Measurements from ENCODE around the gene KISS1. TPM values are rescaled to one million over a fixed set of nuclear protein-coding genes. Genes with fewer than 3 reads are reported as not detected.

KISS1 gene
- total and polyA plus RNA-seq, 8 donors, result 0.69 to 5.2 (median 4.0) TPM; not detected in 4

DNA sequence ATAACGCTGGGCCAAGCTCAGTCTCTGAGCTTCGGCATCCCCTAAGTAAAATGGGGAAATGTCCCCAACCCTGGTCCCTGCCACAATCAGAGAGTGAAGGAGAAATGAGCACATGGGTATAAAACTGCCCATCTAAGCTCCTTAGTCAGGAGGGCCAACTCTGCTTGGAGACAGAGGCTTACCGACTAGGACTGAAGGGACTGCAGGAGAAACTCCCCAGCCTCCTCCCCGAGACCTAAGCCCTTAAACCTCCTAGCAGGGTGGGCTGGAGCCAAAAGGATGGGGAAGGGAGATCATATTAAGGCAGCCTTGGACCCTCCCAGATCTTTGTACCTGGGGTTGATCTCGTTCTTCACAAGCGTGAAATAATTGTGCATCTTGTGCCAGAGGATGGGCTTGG is 50.0 kb downstream of the KISS1 start:
- 93 to 94% methylated on average over 6 of the region's 6 CpGs for WGBS, 2 donors
- peaks cover 0 to 4% (median 0%) of the 10 kb centered on the region in 3 donors for H3K4me1 ChIP-seq
- FAIRE-seq (no peak), DNase-seq (no peak), ATAC-seq (no peak)
- intact Hi-C loops (cut with DNase I), result no loop called here
- H3K36me3 ChIP-seq, result no peaks in the 10 kb centered on the region
- H3K27me3 ChIP-seq, result no peaks in the 10 kb centered on the region
- no peak overlapping the region for H3K27ac ChIP-seq
- H3K9me3 ChIP-seq, result no peaks in the 10 kb centered on the region
- TF ChIP-seq, protein P1, sequence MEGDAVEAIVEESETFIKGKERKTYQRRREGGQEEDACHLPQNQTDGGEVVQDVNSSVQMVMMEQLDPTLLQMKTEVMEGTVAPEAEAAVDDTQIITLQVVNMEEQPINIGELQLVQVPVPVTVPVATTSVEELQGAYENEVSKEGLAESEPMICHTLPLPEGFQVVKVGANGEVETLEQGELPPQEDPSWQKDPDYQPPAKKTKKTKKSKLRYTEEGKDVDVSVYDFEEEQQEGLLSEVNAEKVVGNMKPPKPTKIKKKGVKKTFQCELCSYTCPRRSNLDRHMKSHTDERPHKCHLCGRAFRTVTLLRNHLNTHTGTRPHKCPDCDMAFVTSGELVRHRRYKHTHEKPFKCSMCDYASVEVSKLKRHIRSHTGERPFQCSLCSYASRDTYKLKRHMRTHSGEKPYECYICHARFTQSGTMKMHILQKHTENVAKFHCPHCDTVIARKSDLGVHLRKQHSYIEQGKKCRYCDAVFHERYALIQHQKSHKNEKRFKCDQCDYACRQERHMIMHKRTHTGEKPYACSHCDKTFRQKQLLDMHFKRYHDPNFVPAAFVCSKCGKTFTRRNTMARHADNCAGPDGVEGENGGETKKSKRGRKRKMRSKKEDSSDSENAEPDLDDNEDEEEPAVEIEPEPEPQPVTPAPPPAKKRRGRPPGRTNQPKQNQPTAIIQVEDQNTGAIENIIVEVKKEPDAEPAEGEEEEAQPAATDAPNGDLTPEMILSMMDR (IDR thresholded peaks at IDR 0.05), result no peak
- H3K4me3 ChIP-seq, result no peak overlapping the region

- H3K36me3 ChIP-seq, result no peaks in the 10 kb centered on the region
- intact Hi-C loops (cut with DNase I), result no loop called here
- no peaks in the 10 kb centered on the region for H3K27me3 ChIP-seq
- 53 to 65% methylated on average over 4 of the region's 4 CpGs for WGBS, 2 donors
- H3K4me1 ChIP-seq, result peaks cover 0 to 4% (median 0%) of the 10 kb centered on the region in 3 donors
- FAIRE-seq (no peak), DNase-seq (peak in 1 of 6 donors; percentile 8), ATAC-seq (peak in 1 of 4 donors; percentile 36)
- TF ChIP-seq, protein P1 (IDR thresholded peaks at IDR 0.05), result no peak
- H3K27ac ChIP-seq, result no peak overlapping the region
- H3K4me3 ChIP-seq, result no peak overlapping the region
- no peaks in the 10 kb centered on the region for H3K9me3 ChIP-seq
These were observed 51.2 kb downstream of the KISS1 start for GRCh38 chr1:204145033-204145504.

GRCh38 chr1:204143276-204144041 is 52.8 kb downstream of the KISS1 start:
- Histone ChIP-seq H3K4me3 (no peak overlapping the region), H3K4me1 (peaks cover 0 to 4% (median 0%) of the 10 kb centered on the region in 3 donors), H3K36me3 (no peaks in the 10 kb centered on the region), H3K9me3 (no peaks in the 10 kb centered on the region), H3K27ac (no peak overlapping the region), H3K27me3 (no peaks in the 10 kb centered on the region)
- ATAC-seq (peak; percentile 39 to 86 (median 62)), DNase-seq (peak in 3 of 6 donors; percentile 45 to 55 (median 49)), FAIRE-seq (no peak)
- intact Hi-C loops (cut with DNase I), result no loop called here
- TF ChIP-seq, protein P1 (IDR thresholded peaks at IDR 0.05), result no peak
- 40 to 42% methylated on average over 14 of the region's 14 CpGs for WGBS, 2 donors

DNA sequence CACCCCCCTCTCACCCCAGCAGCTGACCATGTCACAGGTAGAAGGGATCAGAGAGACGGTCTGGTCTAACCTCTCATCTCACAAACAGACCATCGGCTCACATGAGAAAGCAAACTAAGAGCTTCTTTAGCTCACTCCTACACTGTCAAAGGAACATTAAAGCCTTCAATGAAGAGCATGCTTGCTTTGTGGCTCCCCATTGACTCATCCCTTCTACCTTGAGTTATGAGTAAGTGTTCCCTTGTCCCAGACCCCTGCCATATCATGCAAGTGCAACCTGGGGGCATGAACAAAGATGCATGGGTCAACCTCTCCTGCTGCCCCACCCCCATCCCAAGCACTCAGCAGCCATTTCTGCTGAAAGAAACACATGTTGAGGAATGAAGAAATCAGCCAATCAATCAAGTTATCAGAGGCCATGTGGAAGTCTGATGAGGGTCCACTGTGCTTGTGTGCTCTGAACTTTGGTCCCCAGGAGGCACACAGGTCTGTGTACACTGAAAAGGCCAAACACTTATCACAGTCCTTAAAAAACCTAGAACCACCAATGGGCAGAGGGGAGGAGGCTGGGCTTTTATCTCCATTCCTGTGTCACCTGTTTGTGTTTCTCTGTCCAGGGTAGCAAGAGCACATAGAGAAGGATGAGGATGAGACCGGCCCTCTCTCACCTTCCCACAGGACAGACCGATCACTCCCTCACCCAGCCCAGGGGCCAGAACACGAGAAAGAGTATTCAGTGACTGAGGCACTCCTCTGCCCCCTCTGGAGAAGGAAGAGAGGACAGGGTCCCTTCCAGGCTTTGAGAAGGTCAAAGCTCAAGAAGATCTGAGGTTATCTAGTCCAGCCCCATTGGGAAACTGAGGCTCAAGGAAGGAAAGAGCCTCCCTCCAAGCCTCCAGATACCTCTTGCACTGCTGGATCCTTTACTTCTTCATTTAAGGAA is 54.0 kb downstream of the KISS1 start:
- DNase-seq (no peak), FAIRE-seq (no peak), ATAC-seq (no peak)
- intact Hi-C loops (cut with DNase I), result no loop called here
- H3K27me3 ChIP-seq, result no peaks in the 10 kb centered on the region
- H3K36me3 ChIP-seq, result no peaks in the 10 kb centered on the region
- H3K4me1 ChIP-seq, result peaks cover 0 to 4% (median 0%) of the 10 kb centered on the region in 3 donors
- no peak overlapping the region for H3K4me3 ChIP-seq
- TF ChIP-seq, protein P1 (IDR thresholded peaks at IDR 0.05), result no peak
- H3K9me3 ChIP-seq, result no peaks in the 10 kb centered on the region
- H3K27ac ChIP-seq, result no peak overlapping the region
- WGBS, 2 donors, result 88 to 91% methylated on average over 5 of the region's 5 CpGs

Measured in pancreas (tissue), 10 donors.